IMR-90 (cell line): ENCODE measurements around the gene DTL. TPM values are rescaled to one million over a fixed set of nuclear protein-coding genes. Genes with fewer than 3 reads are reported as not detected.

Experiments
- ATAC-seq: fragments of 200-7000 bp; cut with Tn5 transposase; 2 replicates; pipeline ENCODE4 v1.9.1; 2020; ENCODE audit warnings: low read depth, mild to moderate bottlenecking, moderate library complexity
- BruUV-seq: library from RNA; stranded (reverse); fragments of 400-500 nt; replicated peaks from 2 replicates; lab custom pipeline; 2021; lab: Mats Ljungman, UMichigan
- CTCF ChIA-PET: fragments of 300-600 bp; formaldehyde crosslinking; extraction: SDS; loops from one replicate; lab custom pipeline; 2021; ENCODE audit warnings: antibody characterized with exemption; lab: Yijun Ruan, JAX
- POLR2A ChIA-PET: fragments of 300-600 bp; sonication (Branson Sonifier 250); formaldehyde crosslinking; loops from one replicate; lab custom pipeline; 2022; ENCODE audit warnings: antibody characterized with exemption; ENCODE audit not compliant: unreplicated experiment; lab: Charles Lee
- DNase-seq: peaks from one replicate; pipeline ENCODE4 v3.0.0; 2013
- H2AFZ ChIP-seq: replicated peaks from 2 replicates; pipeline ENCODE3; 2013; ENCODE audit warnings: low read length, mild to moderate bottlenecking; ENCODE audit not compliant: poor library complexity
- H2AK5ac ChIP-seq: 2 replicates; pipeline ENCODE4 v1.6.1; 2013; ENCODE audit warnings: low read depth, low read length, inconsistent platforms
- H2AK9ac ChIP-seq: replicated peaks from 2 replicates; pipeline ENCODE3; 2013; ENCODE audit warnings: mild to moderate bottlenecking, low read depth, low read length, moderate library complexity; ENCODE audit not compliant: poor library complexity
- H2BK120ac ChIP-seq: 2 replicates; pipeline ENCODE4 v1.6.1; 2013; ENCODE audit warnings: low read depth, low read length, inconsistent platforms
- H2BK15ac ChIP-seq: 3 replicates; pipeline ENCODE4 v1.6.1; 2013; ENCODE audit warnings: low read depth, low read length, inconsistent platforms
- H2BK20ac ChIP-seq: 2 replicates; pipeline ENCODE4 v1.6.1; 2013; ENCODE audit warnings: low read depth, mild to moderate bottlenecking, inconsistent platforms, low read length, moderate library complexity
- H2BK5ac ChIP-seq: 2 replicates; pipeline ENCODE4 v1.6.1; 2013; ENCODE audit warnings: mild to moderate bottlenecking, low read depth, low read length, inconsistent platforms; ENCODE audit not compliant: poor library complexity, severe bottlenecking
- H3K14ac ChIP-seq: replicated peaks from 2 replicates; pipeline ENCODE4 v1.6.1; 2013; ENCODE audit warnings: low read depth, low read length, inconsistent platforms
- H3K18ac ChIP-seq: 2 replicates; pipeline ENCODE4 v1.6.1; 2013; ENCODE audit warnings: low read depth, low read length, control low read depth
- H3K23ac ChIP-seq: 2 replicates; pipeline ENCODE4 v1.6.1; 2013; ENCODE audit warnings: low read depth, low read length, inconsistent platforms
- H3K27ac ChIP-seq: 2 replicates; pipeline ENCODE4 v1.5.1; 2013; ENCODE audit warnings: mild to moderate bottlenecking, control low read depth, low read length; ENCODE audit not compliant: insufficient read depth
- H3K27me3 ChIP-seq: 2 replicates; pipeline ENCODE4 v1.6.1; 2013; ENCODE audit warnings: low read length; ENCODE audit not compliant: control insufficient read depth, insufficient read depth
- H3K36me3 ChIP-seq: 2 replicates; pipeline ENCODE4 v1.6.1; 2013; ENCODE audit warnings: low read length, mixed read lengths; ENCODE audit not compliant: control insufficient read depth, insufficient read depth
- H3K4ac ChIP-seq: 2 replicates; pipeline ENCODE4 v1.6.1; 2013; ENCODE audit warnings: low read depth, low read length, inconsistent platforms
- H3K4me1 ChIP-seq: 2 replicates; pipeline ENCODE4 v1.6.1; 2013; ENCODE audit warnings: low read length, mixed read lengths; ENCODE audit not compliant: control insufficient read depth, insufficient read depth
- H3K4me2 ChIP-seq: 2 replicates; pipeline ENCODE4 v1.6.1; 2013; ENCODE audit warnings: low read depth, mild to moderate bottlenecking, control low read depth, low read length, moderate library complexity
- H3K4me3 ChIP-seq: 2 replicates; pipeline ENCODE4 v1.5.1; 2013; ENCODE audit warnings: low read depth, mild to moderate bottlenecking, control low read depth, low read length, moderate library complexity; ENCODE audit not compliant: insufficient read depth
- H3K56ac ChIP-seq: 2 replicates; pipeline ENCODE4 v1.6.1; 2013; ENCODE audit warnings: low read length, inconsistent platforms; ENCODE audit not compliant: insufficient read depth; ENCODE audit errors: extremely low read depth
- H3K79me1 ChIP-seq, 2 experiments: 2 replicates each; pipeline ENCODE4 v1.6.1; 2013; ENCODE audit warnings: low read length in 2 of 2, inconsistent platforms in 1 of 2, low read depth in 1 of 2
- H3K9ac ChIP-seq: 2 replicates; pipeline ENCODE4 v1.6.1; 2013; ENCODE audit warnings: low read depth, low read length, control low read depth
- H3K9me1 ChIP-seq: 2 replicates; pipeline ENCODE4 v1.6.1; 2013; ENCODE audit warnings: low read length, inconsistent platforms; ENCODE audit not compliant: insufficient read depth
- H3K9me3 ChIP-seq: 2 replicates; pipeline ENCODE4 v1.6.1; 2013; ENCODE audit warnings: low read length; ENCODE audit not compliant: control insufficient read depth, insufficient read depth
- H4K20me1 ChIP-seq: 2 replicates; pipeline ENCODE4 v1.6.1; 2013; ENCODE audit warnings: low read length, inconsistent platforms; ENCODE audit not compliant: insufficient read depth
- H4K5ac ChIP-seq: 2 replicates; pipeline ENCODE4 v1.6.1; 2013; ENCODE audit warnings: mild to moderate bottlenecking, low read depth, low read length, control low read depth
- H4K8ac ChIP-seq, 2 experiments: 2 replicates each; pipeline ENCODE4 v1.6.1; 2013; ENCODE audit warnings: low read depth in 2 of 2, low read length in 2 of 2, control low read depth in 1 of 2, inconsistent platforms in 1 of 2
- H4K91ac ChIP-seq: 2 replicates; pipeline ENCODE4 v1.6.1; 2013; ENCODE audit warnings: low read depth, low read length, inconsistent platforms; ENCODE audit not compliant: insufficient read depth
- NFE2L2 ChIP-seq: fragments of 150-350 bp; IDR thresholded peaks from 2 replicates; pipeline ENCODE4 v1.6.1; 2016; ENCODE audit warnings: low read depth, mild to moderate bottlenecking, low read length
- WGBS, 2 experiments: methylation state at CpG; one replicate each; pipeline versions ENCODE4 v1.1.5 to v1.1.7; 2013; ENCODE audit warnings: missing lambda C conversion rate in 2 of 2; ENCODE audit not compliant: insufficient read length in 1 of 2; ENCODE audit errors: extremely low coverage in 2 of 2; 5-methylcytosine and 5-hydroxymethylcytosine counted together
- dilution Hi-C: fragments of 300-500 bp; cut with HindIII; formaldehyde crosslinking; loops from one replicate; pipeline ENCODE4 v1.14.3; 2018; ENCODE audit warnings: low sequenced_read_pairs; ENCODE audit not compliant: unreplicated experiment
- in situ Hi-C: fragments of 300-500 bp; cut with MboI; formaldehyde crosslinking; loops from 3 replicates; pipeline ENCODE4 v1.14.3; 2019; ENCODE audit warnings: low sequenced_read_pairs, inconsistent platforms, mixed read lengths
- intact Hi-C: fragments of 100-400 bp; cut with micrococcal nuclease; formaldehyde crosslinking; loops from 2 replicates; pipeline ENCODE4 v1.10.0; 2022
- polyA plus RNA-seq, 3 experiments: library from polyadenylated mRNA; depleted of rRNA; stranded (reverse); fragments of >200 nt; gene quantifications; 2 replicates each; pipeline ENCODE4 v1.2.3, GENCODE V29; 2012; ENCODE audit warnings: low replicate concordance in 1 of 3
- total RNA-seq: library from RNA; depleted of rRNA; stranded (reverse); fragments of >200 nt; gene quantifications from 2 replicates; pipeline ENCODE4 v1.2.3, GENCODE V29; 2012

The DTL gene
- total and polyA plus RNA-seq, 2 of the 4 experiments (the other 2 are of a cell fraction) = 11.8 to 19.9 TPM

GRCh38 chr1:212055333-212055732 is 19.8 kb downstream of the DTL start:
- no peak overlapping the region for H3K56ac ChIP-seq
- in situ Hi-C loops = no loop called here
- CTCF ChIA-PET = no interaction called here

More at GRCh38 chr1:212055333-212055732, 19.8 kb downstream of the DTL start:
- no peaks in the 10 kb centered on the region for H4K20me1 ChIP-seq
- H3K4me1 ChIP-seq = no peaks in the 10 kb centered on the region
- no peak overlapping the region for H3K23ac ChIP-seq
- no peaks in the 10 kb centered on the region for H3K27me3 ChIP-seq
- no peak overlapping the region for H3K4ac ChIP-seq
- H2BK15ac ChIP-seq = no peak overlapping the region
- TF ChIP-seq NFE2L2 = no peak
- no peak overlapping the region for H2BK5ac ChIP-seq
- no peak overlapping the region for H3K9ac ChIP-seq
- H3K14ac ChIP-seq = no peak overlapping the region
- H3K9me3 ChIP-seq = no peaks in the 10 kb centered on the region
- 80% methylated on average over 1 of the region's 2 CpGs; no CpG with 5 or more reads in 1 of the 2 experiments for WGBS, 2 experiments
- no peak overlapping the region for H2AFZ ChIP-seq
- intact Hi-C loops (no loop called here), dilution Hi-C loops (no loop called here)
- no peak overlapping the region for H3K27ac ChIP-seq
- H3K9me1 ChIP-seq = no peaks in the 10 kb centered on the region
- no peak overlapping the region for H4K5ac ChIP-seq
- peaks cover 2% of the 10 kb centered on the region; the same call in 1 of the 2 replicates for H3K36me3 ChIP-seq
- H2BK20ac ChIP-seq = no peak overlapping the region
- POLR2A ChIA-PET = no interaction called here
- H2AK5ac ChIP-seq = no peak overlapping the region
- no peak for DNase-seq
- BruUV-seq = no TSS peak
- H2AK9ac ChIP-seq = no peak overlapping the region
- no peak overlapping the region for H3K4me2 ChIP-seq
- H3K79me1 ChIP-seq = peaks cover 0 to 6% of the 10 kb centered on the region in 2 experiments; a peak in 2 of 4 replicates
- no peak overlapping the region for H4K91ac ChIP-seq
- no peak overlapping the region for H3K4me3 ChIP-seq
- no peak overlapping the region for H4K8ac ChIP-seq
- H3K18ac ChIP-seq = no peak overlapping the region
- no peak overlapping the region for H2BK120ac ChIP-seq
- no peak for ATAC-seq
